Loucy (cell line): ENCODE data around the gene AIFM2.

Experiments
- CTCF ChIP-seq: fragments of 200-600 bp; sonication (generic); conservative IDR thresholded peaks from 2 replicates; pipeline ENCODE4 v1.5.1; 2014; ENCODE audit warnings: mild to moderate bottlenecking, antibody characterized with exemption, low read length
- EZH2phosphoT487 ChIP-seq: fragments of 200-600 bp; IDR thresholded peaks from 2 replicates; pipeline ENCODE4 v1.6.1; 2018; ENCODE audit warnings: antibody characterized with exemption, mild to moderate bottlenecking, moderate library complexity, borderline replicate concordance

- TF ChIP-seq CTCF, result no peak
- TF ChIP-seq EZH2phosphoT487, result no peak
These were observed 31.0 kb downstream of the AIFM2 start for GRCh38 chr10:70101668-70102067.
